OCI-M2 (cell line): ENCODE results near the gene TLE1.
"Not testable (repeated sequence)": the region's sequence is repeated elsewhere in the genome, so short reads cannot be mapped to it uniquely, and the experiment has no call there.

ENCODE experiments used
- DNase-seq: peaks from one replicate; lab custom pipeline; 2025; ENCODE audit not compliant: unreplicated experiment; lab: John Stamatoyannopoulos, UW

Gene TLE1

DNA sequence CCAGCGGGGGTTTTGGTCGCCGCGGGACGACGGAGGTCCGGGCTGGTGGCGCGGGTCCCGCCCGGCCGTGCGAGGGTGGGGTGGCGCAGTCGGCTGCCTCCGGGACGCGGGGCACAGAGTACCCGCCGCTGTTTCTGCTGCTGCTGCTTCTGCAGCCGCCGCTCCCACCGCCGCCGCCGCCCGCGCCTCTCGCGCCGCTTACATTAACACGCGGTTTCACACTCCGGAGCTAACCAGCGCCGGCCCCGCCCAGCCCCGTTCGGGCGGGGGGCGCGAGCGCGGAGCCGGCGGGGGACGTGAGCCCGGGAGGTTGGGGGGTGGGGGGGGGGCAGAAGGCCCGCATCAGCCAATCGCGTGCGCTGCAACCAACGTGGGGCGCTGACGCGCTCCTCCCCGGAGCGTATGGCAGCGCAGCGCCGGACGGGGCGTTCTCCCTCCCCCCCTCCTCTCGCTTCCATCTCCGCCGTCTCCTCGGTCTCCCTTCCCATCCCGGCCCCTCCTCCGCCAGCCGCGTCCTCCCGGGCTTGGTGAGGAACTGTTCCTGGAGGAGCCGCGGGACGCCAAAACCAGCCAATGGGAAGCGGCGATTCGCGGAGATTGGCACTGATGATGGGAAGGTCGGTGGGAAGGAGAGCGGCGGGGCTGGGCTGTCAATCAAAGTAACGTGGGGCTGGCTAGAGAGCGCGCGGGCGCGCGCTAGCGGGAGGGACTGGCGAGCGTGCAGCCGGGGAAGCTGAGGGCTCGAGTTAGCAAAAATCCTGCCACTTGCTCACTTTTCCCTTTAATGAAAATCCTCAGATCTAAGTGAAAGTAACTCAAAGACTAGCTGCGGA lies at the start of gene TLE1:
Gene TLE1, minus strand, starts transcription at position 205 of the 833 bp plus-strand sequence. CDS start 1,307 bp downstream, outside the sequence.
- DNase-seq: no peak

DNA sequence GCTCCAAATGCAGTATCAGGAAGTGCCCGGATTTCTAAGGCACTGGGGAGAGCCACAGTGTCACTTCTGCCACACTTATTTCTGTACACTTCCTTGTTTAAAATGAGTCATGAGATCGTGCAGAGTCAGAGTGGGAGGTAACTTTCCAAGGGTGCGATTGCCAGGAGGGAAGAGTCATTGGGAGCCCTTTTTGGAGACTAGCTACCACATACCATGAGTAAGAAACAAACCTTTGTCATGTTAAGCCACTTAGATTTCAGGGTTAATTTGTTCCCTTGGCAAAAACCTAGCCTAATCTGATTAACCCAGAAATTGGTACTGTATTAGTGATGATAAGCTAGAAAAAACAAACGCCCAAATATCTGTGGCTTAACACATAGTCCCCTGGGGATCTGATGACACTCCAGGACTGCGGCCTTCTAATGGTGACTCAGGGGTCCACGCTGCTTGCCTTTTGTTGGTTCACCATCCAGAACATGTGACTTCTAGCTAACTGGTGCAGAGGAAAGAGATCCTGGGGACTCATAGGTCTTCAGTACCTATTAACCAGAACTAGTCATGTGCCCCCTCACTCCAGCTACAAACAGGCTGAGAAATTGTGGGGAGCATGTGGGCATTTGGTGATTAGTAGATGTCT lies 48.6 kb upstream of the TLE1 start:
- no peak for DNase-seq

DNA sequence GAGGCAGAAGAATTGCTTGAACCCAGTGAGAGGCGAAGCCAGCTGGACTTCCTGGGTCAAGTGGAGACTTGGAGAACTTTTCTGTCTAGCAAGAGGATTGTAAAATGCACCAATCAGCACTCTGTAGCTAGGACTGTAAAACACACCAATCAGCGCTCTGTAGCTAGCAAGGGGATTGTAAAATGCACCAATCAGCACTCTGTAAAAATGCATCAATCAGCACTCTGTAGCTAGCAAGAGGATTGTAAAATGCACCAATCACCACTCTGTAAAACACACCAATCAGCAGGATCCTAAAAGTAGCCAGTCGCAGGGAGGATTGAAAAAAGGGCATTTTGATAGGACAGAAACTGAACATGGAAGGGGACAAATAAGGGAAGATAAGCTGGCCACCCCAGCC lies 41.2 kb upstream of the TLE1 start:
- DNase-seq: not testable (repeated sequence)

DNA sequence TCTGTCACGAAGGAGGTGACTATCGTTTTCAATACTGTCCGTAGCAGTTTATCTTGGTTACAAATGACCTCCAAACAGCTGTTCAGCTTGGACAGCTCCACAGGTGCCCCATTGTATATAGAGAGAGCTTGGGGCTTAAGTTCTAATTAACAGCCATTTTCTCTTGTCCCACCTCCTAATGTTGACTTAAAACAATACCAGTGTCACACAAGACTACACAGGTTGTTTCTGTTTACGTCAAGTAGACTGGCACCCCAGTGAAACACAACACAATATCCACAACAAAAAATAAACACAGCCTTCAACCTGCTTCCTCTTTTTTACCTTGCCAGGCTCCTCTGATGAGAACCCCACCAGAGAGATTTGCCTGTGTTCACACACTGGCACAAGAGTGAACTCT lies 39.8 kb upstream of the TLE1 start:
- DNase-seq: no peak

DNA sequence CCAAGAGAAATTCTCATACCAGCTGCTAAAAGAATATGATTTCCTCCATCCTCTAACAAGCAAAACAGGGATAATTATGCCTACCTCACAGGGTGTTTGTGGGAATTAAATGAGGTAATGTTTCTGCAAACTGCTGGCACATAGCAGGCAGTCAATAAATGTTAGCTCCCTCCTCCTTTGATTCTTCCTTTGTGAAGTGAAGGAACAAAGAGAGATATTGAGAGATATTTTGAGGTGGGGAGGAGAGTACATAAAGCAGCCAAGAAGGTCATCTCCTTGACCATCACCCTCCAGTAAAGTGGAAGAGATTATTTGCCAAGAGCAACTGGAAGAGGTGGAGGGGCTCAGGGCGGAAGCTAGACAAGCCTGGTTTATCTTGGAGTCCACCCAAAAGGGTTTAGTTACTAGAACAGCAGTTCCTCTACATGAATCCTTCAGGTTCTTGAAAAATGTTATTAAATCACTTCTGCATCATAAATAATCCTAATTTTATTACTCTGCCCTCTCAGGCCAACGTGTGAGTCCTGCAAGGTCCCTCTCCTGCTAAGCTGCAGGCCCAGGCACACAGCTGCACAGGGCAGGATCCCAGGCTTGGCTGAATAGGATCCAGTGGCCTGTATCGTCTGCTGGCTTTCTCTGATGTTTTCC lies 35.0 kb upstream of the TLE1 start:
- DNase-seq: no peak

DNA sequence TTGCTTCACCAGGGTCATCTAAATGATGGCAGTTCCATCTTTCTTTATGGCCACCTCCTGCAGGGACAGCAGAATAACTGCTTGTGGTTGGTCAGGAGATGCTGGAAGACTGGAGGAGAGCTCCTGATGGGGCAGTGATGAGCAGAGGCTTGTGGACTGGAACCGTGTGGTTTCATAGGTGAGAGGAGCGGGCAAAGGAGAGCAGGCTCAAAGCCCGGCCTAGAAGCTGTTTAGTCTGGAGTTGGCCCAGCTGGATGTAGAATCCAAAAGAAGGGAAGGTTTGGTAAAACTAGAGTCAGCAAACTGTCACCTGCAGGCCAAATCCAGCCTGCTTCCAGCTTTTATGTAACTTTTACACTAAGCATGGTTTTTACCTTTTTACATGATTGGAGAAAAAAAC lies 32.9 kb upstream of the TLE1 start:
- DNase-seq: no peak

DNA sequence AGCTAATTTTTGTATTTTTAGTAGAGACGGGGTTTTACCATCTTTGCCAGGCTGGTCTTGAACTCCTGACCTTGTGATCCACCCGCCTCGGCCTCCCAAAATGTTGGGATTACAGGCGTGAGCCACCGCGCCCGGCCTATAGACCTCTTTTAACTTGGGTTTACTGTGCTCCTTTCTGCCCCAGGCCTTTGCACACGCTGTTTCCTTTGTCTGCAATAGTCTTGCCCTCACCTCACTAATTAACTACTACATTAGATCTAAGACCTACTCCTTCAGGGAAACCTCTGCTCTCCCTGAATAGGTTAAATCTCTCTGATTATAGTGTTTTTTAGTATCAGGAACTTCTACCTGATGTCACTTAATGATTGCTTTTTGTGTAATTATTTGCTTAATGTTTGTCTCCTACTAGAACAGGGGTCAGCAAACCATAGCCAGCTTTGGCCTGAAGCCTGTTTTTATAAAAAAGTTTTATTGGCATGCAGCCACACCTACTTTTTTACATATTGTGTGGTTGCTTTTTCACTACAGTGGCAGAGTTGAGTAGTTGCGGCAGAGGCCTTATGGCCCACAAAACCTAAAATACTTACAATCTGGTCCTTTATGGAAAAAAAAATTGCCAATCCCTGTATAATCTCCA lies 31.2 kb upstream of the TLE1 start:
- DNase-seq: no peak

DNA sequence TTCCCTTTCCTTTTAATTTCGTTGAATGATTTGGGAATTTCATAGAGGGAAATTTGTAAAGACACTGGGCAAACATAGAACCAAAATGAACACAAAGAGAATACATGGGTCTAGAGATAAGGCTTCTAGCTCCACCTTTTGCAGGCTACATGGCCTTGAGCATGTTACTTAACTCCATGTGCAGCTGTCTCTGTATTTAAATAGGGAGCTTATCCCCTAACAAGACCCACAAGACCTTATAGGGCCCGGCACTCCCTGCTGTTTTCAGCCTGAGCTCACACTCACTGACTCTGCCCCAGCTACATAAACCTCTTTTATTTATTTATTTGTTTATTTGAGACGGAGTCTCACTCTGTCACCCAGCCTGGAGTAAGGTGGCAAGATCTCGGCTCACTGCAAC lies 30.6 kb upstream of the TLE1 start:
- DNase-seq: no peak

DNA sequence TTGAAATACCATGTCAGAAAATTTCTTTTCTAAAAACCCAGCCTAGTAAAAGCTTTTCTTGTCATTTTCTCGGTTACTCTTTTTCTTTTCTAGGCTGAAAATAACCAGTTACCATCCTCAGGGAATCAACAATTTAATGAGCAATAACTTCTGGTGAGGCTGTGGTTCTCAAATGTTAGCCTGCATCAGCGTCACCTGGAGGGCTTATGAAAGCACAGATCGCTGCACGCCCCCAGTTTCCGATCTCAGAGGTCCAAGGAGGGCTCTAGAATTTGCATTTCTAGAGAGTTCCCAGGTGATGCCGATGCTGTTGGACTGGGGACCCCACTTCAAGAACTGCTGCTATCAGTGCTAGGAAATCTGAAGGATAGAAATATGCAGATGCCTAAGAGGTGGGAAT lies 28.9 kb upstream of the TLE1 start:
- no peak for DNase-seq

DNA sequence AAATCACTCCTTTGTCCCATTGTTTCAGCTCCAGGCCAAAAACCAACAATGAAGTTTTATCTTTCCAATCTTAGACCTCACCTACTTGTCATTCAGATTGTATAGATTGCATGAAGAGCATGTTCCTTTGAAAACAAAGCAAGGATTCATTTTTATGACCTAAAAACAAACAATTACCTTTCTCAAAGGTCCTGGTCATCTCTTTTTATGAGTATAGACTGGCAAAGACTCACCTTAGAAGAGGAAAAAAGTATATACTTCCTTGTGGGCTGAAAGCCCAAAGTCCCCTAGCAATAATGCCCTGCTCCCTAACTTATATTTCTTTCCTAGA lies 28.4 kb upstream of the TLE1 start:
- no peak for DNase-seq

DNA sequence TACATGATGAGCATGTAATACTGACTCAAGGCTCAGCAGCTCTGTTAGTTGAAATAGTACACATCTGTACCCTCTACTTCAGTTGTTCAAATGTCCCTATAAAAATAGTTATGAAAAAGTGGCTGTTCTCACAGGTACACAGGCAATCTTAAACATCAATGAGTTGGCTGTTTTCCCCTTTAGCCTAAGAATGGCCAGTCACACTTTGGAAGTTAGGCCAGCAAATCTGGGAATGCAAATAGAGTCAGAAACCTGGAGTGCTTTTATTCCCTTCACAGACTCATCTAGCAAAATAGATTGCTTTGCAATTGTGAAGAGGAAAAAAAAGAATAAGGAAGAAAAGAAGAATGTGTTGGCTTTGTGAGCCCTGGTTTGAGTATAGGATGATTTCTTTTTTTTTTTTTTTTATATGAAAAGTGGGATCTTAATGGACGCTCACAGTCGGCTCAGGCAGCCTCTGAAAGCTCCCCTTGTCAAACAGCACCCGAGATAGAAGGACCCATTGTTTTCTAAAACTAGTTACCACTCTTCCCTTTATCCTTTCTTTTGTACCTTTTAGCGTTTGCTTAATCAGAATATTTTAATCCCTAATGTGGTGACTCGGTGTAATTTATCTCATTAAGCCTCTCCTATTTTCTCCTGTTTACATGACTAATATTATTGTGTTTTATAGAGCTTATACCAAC lies 27.9 kb upstream of the TLE1 start:
- DNase-seq: no peak

DNA sequence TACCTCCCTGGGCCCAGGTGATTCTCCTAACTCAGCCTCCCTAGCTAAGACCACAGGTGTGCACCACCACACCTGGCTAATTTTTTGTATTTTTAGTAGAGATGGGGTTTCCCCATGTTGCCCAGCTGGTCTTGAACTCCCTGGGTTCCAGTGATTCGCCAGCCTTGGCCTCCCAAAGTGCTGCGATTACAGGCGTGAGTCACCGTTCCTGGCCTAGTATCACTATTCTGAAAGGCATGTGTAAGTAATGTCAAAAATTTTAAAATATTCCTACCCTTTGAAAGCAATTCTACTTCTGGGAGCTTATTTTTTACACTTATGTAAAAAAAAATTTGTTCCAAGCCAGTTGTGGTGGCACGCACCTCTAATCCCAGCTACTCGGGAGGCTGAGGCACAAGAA lies 27.1 kb upstream of the TLE1 start:
- no peak for DNase-seq

DNA sequence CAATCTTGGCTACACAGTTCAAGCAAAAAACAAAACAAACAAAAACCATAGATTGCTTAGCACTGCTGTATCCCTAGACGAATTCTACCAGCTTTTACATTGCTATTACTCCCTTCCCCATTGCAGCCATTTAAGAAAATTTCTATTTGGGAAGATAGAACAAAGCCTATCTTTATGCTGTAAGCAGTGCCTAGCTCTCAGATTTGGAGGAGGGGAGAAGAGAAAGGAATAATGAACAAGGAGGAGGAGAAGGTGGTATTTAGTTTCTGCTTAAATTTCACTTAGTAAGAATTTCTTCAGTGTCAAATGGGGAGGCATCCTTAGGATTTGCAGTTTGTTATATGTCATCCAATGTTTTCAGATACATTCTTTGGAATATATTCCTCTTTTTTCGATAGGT lies 16.2 kb upstream of the TLE1 start:
- DNase-seq: no peak

DNA sequence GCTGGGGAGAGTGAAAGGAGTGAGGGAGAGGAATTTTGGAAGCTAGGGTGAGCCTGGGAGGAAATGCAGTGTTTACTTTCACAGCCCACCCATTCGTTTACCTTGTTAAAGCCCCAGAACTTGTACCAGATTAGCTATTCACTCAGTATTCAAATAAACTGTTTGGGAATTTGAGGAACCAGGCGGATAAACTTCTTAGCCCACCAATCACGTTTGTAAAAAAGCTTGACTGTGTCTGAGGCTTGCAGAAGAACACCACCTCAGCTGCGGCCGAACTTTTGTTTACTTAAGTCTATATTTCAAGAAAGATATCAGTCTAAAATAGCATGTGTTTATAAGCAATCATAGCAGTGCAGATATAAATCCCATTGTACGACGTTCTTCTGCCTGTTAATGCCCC lies 5.2 kb upstream of the TLE1 start:
- no peak for DNase-seq

DNA sequence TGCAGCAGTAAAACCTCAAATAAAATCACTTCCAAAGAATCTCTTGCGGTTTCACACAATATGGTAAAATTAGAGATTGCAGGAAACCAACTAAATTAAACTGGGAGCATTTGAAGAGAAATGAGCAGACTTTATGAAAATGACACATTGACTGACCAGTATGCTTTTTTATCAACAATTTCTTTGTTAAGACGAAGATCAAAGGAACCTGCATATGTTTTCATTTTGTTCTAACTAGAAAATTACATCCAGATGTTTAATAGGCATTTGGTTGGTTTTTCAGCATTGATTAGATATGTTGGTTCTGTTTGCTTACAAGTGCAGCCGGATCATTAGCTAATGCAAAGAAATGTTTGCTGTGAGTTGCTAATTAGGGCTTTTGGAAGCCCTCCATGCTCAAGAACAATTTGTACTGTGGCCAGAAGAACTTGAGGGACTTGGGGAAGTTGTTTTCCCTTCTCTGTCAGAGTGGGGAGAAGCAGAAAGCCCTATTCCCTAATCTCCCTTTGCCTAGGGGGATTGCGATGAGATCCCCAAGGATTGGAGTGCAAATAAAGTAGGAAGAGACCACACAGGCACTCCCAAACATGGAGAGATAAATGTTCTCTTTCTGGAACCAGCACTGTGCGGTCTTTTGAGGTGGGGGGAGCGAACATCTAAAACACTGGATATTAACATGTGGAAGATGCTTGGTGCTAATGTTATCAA lies 4.5 kb upstream of the TLE1 start:
- no peak for DNase-seq

DNA sequence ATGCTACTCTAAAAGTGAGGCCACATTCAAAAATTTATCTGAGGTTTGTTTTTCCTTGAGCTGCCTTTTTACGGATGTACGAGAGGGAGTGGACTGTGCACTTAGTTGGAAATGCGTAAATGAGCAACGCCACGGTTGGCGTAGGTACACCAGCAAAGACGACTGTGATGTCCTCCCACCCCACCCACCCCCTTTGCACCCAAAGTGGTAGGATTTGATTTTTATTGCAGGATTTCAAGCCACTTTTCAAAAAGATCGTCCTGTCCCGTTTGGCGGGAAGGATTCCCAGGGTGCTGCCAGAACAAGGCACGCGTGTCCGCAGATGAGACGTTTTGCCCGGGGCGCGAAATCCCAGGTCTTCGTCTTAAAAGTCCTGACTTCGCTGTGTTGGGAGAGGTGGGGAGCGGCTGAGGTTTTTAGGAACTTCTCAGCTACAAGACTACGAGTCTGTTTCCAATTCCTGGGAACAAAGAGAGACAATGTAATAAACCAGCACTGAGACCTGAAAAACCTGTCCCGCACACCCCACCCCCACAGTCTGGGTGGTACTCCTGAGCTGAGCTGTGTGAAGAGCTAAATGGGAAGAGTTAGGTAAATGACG lies 1.0 kb upstream of the TLE1 start:
- DNase-seq: no peak

DNA sequence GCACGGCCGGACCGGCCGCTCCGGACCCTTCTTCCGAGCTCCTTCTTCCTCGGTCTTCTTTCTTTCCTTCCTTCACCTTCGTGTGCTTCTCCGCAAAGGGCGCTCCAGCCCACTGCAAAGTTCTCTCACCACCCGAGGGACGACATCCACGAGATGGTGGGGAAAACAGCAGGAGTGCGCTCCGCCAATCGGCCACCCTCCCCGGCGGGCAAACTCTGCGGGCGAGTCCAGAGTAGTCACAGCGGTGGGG lies 329 bp downstream of the TLE1 start:
- DNase-seq: not testable (repeated sequence)

DNA sequence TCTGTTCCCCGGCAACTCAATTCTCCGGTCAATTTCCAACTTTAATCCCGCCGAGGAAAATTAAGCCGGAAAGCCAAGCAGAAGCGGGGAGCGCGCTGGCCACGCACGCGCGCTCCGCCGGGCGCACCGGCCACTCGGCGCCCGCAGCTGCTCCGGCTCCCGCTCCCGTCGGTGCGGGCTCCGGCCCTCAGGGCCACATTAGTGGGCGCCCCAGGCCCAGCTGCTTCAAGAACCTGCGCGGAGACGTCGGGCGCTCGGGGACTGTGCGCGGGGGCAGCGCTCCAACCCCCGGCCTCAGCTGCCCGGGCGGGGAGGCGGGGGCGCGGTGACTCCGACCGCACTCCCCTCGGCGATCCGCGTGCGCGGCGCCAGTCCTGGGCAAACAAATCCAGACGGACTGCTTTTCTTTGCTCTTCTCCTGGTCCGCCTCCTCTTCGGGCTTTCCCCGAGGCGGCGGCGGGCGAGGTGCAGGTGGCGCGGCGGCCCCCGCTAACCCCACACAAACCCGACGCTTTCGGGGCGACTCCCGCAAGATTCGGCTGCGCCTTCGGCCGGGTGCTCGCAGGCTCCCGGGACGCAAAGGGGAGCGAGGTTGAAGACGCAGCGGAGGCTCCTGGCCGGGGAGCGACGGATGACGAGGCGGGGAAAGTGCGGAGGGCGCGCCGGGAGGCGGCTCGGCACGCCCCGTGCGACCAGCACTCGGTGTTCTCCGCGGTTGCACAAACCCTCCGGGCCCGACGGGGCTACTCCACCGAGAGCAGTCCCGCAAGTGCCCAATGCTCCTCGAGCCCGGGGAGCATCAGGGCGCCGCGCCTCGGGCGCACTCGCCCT lies 870 bp downstream of the TLE1 start:
- not testable (repeated sequence) for DNase-seq

DNA sequence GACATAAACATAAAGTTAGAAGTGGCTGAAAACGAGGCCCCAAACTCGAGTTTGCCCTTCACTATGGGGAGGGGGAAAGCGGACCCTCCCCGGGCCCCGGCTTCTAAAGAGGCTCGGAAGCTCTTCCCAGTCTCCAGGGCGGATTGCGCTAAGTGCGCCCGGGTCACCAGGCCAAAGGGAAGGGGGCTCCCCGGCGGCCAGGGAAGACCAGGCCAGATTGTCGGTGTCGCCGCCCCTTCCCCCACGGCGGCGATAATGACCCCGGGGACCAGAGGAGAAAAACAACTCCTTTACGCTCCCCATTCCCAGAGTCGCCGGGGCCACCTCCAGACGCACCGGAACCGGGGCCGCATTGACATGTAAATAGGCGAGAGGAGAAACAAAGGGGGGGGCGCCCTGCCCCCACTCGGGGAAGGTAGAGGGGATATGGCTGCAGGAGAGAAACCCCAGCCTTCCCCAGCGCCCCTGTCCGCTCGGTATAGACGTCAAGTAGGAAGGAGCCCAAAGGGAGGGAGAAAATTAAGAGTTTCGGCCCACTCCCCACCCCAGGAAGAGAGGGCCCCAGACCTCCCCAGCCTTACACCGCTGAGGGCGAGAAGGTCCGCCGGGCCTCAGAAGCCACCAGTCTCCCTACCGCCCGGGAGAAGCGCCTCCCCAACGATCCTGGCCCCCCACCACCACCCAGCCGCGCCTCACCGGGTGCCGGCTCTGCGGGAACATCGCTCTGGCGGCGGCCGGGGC lies 1.7 kb downstream of the TLE1 start:
- DNase-seq: no peak
